ENCODE measurements around the gene IL1F10.

IL1F10 gene

GRCh38 chr2:113067681-113068080 lies at the start of gene IL1F10:
TSS of gene IL1F10 (plus strand) at chr2:113067970. CDS start at chr2:113072739, 4,769 bp downstream.
- no peak for DNase-seq (ENCODE audit: low read depth in 3 of 3)

GRCh38 chr2:113018509-113018908 lies 49.3 kb upstream of the IL1F10 start:
- DNase-seq (ENCODE audit: low read depth in 3 of 3): no peak

GRCh38 chr2:113021312-113021711 lies 46.5 kb upstream of the IL1F10 start:
- no peak for DNase-seq (ENCODE audit: low read depth in 3 of 3)

- DNase-seq (ENCODE audit: low read depth in 3 of 3): no peak
Observed at GRCh38 chr2:113024764-113025163, 43.0 kb upstream of the IL1F10 start.

GRCh38 chr2:113025737-113026136 lies 42.0 kb upstream of the IL1F10 start:
- DNase-seq (ENCODE audit: low read depth in 3 of 3): no peak

- no peak for DNase-seq (ENCODE audit: low read depth in 3 of 3)
Observed at GRCh38 chr2:113027691-113028090, 40.1 kb upstream of the IL1F10 start.

- no peak for DNase-seq (ENCODE audit: low read depth in 3 of 3)
Observed at GRCh38 chr2:113028112-113028511, 39.7 kb upstream of the IL1F10 start.

GRCh38 chr2:113032737-113033136 lies 35.0 kb upstream of the IL1F10 start:
- DNase-seq (ENCODE audit: low read depth in 3 of 3): no peak

GRCh38 chr2:113034016-113034415 lies 33.8 kb upstream of the IL1F10 start:
- DNase-seq (ENCODE audit: low read depth in 3 of 3): no peak

- no peak for DNase-seq (ENCODE audit: low read depth in 3 of 3)
Observed at GRCh38 chr2:113036763-113037162, 31.0 kb upstream of the IL1F10 start.

- DNase-seq (ENCODE audit: low read depth in 3 of 3): no peak
Observed at GRCh38 chr2:113038291-113038690, 29.5 kb upstream of the IL1F10 start.

- DNase-seq (ENCODE audit: low read depth in 3 of 3): no peak
Observed at GRCh38 chr2:113039158-113039557, 28.6 kb upstream of the IL1F10 start.

- DNase-seq (ENCODE audit: low read depth in 3 of 3): no peak
Observed at GRCh38 chr2:113039719-113040118, 28.1 kb upstream of the IL1F10 start.

- DNase-seq (ENCODE audit: low read depth in 3 of 3): no peak
Observed at GRCh38 chr2:113041871-113042270, 25.9 kb upstream of the IL1F10 start.

- DNase-seq (ENCODE audit: low read depth in 3 of 3): no peak
Observed at GRCh38 chr2:113046465-113046864, 21.3 kb upstream of the IL1F10 start.

- no peak for DNase-seq (ENCODE audit: low read depth in 3 of 3)
Observed at GRCh38 chr2:113050921-113051895, 16.6 kb upstream of the IL1F10 start.

GRCh38 chr2:113052396-113052917 lies 15.3 kb upstream of the IL1F10 start, which contains the start of gene IL36B:
TSS of gene IL36B (minus strand) at chr2:113052867.
- DNase-seq (ENCODE audit: low read depth in 3 of 3): no peak

- DNase-seq (ENCODE audit: low read depth in 3 of 3): no peak
Observed at GRCh38 chr2:113053666-113054065, 14.1 kb upstream of the IL1F10 start.

- DNase-seq (ENCODE audit: low read depth in 3 of 3): no peak
Observed at GRCh38 chr2:113054066-113054465, 13.7 kb upstream of the IL1F10 start.

GRCh38 chr2:113056521-113056920 lies 11.2 kb upstream of the IL1F10 start:
- DNase-seq (ENCODE audit: low read depth in 3 of 3): no peak

- no peak for DNase-seq (ENCODE audit: low read depth in 3 of 3)
Observed at GRCh38 chr2:113057117-113057516, 10.7 kb upstream of the IL1F10 start.

GRCh38 chr2:113058411-113058994 lies 9.3 kb upstream of the IL1F10 start:
- no peak for DNase-seq (ENCODE audit: low read depth in 3 of 3)
